GM12878 (cell line): ENCODE measurements around the gene PLXNC1. TPM values are rescaled to one million over a fixed set of nuclear protein-coding genes. Genes with fewer than 3 reads are reported as not detected.

Experiments
- ATAC-seq: fragments of 200-7000 bp; cut with Tn5 transposase; 3 replicates; pipeline ENCODE4 v1.9.1; 2020; ENCODE audit warnings: mild to moderate bottlenecking, moderate library complexity
- BruUV-seq: library from RNA; stranded (reverse); fragments of 400-500 nt; replicated peaks from 2 replicates; lab custom pipeline; 2021; lab: Mats Ljungman, UMichigan
- CTCF ChIA-PET: fragments of 300-600 bp; sonication (Branson Sonifier 250); formaldehyde crosslinking; extraction: SDS; loops from one replicate; lab custom pipeline; 2021; ENCODE audit warnings: inconsistent platforms; lab: Yijun Ruan, JAX
- POLR2A ChIA-PET: fragments of 350-600 bp; formaldehyde crosslinking; extraction: SDS; loops from one replicate; lab custom pipeline; 2021; ENCODE audit warnings: inconsistent platforms; lab: Charles Lee
- RAD21 ChIA-PET: fragments of 300-600 bp; sonication (Branson Sonifier 250); formaldehyde crosslinking; loops from one replicate; lab custom pipeline; 2023; ENCODE audit warnings: antibody characterized with exemption; ENCODE audit not compliant: unreplicated experiment; lab: Charles Lee
- SMC1A ChIA-PET: fragments of 300-600 bp; sonication (Branson Sonifier 250); formaldehyde crosslinking; loops from one replicate; lab custom pipeline; 2023; ENCODE audit not compliant: unreplicated experiment, uncharacterized antibody; lab: Charles Lee
- DNase-seq: peaks from one replicate; pipeline ENCODE4 v3.0.0-alpha.2; 2011; ENCODE audit warnings: low read depth, low spot score
- FAIRE-seq: peaks from 3 replicates; lab custom pipeline; 2011; peaks lifted over from hg19 to GRCh38; lab: Jason Lieb, UNC
- H2AFZ ChIP-seq: 2 replicates; pipeline ENCODE4 v1.6.0; 2011; ENCODE audit warnings: low read depth, low read length, control low read depth; ENCODE audit not compliant: control insufficient read depth
- H3K27ac ChIP-seq: 2 replicates; pipeline ENCODE4 v1.5.1; 2011; ENCODE audit warnings: control low read depth; ENCODE audit not compliant: control insufficient read depth, insufficient read depth
- H3K27me3 ChIP-seq, 2 experiments: replicated peaks in 1 of 2; 2 replicates each; pipeline versions ENCODE4 v1.6.0 to v1.6.1; 2011; ENCODE audit warnings: low read length in 1 of 2; ENCODE audit not compliant: control insufficient read depth in 2 of 2, insufficient read depth in 2 of 2
- H3K36me3 ChIP-seq, 2 experiments: 2 replicates each; pipeline ENCODE4 v1.5.1; 2011; ENCODE audit warnings: low read length in 1 of 2; ENCODE audit not compliant: control insufficient read depth in 2 of 2, insufficient read depth in 2 of 2
- H3K4me1 ChIP-seq: 2 replicates; pipeline ENCODE4 v1.6.1; 2011; ENCODE audit warnings: mild to moderate bottlenecking, low read length, moderate library complexity, mixed read lengths; ENCODE audit not compliant: control insufficient read depth, insufficient read depth
- H3K4me2 ChIP-seq: 2 replicates; pipeline ENCODE4 v1.6.0; 2011; ENCODE audit warnings: control low read depth; ENCODE audit not compliant: control insufficient read depth, insufficient read depth
- H3K4me3 ChIP-seq: fragments of 200-600 bp; sonication (generic); 2 replicates; pipeline ENCODE4 v1.5.1; 2016
- H3K79me2 ChIP-seq: 2 replicates; pipeline ENCODE4 v1.6.0; 2011; ENCODE audit warnings: low read length; ENCODE audit not compliant: control insufficient read depth, insufficient read depth
- H3K9ac ChIP-seq: 2 replicates; pipeline ENCODE4 v1.8.0; 2011; ENCODE audit warnings: low read length, control low read depth, mixed read lengths; ENCODE audit not compliant: control insufficient read depth, insufficient read depth
- H3K9me3 ChIP-seq: replicated peaks from 3 replicates; pipeline ENCODE4 v1.5.1; 2011; ENCODE audit warnings: mild to moderate bottlenecking, low read length; ENCODE audit not compliant: control insufficient read depth, insufficient read depth
- H4K20me1 ChIP-seq: 2 replicates; pipeline ENCODE4 v1.6.0; 2011; ENCODE audit not compliant: control insufficient read depth, insufficient read depth
- BACH1 ChIP-seq: fragments of 450-650 bp; IDR thresholded peaks from 2 replicates; pipeline ENCODE4 v1.6.1; 2017; ENCODE audit warnings: mild to moderate bottlenecking, borderline replicate concordance
- CBX5 ChIP-seq: sonication (generic); IDR thresholded peaks from 2 replicates; pipeline ENCODE4 v1.6.1; 2016; ENCODE audit warnings: low read depth, moderate library complexity, mild to moderate bottlenecking, inconsistent platforms
- FOS ChIP-seq: IDR thresholded peaks from 3 replicates; pipeline ENCODE4 v1.6.1; 2011; ENCODE audit warnings: borderline replicate concordance; ENCODE audit not compliant: insufficient read length; ENCODE audit errors: extremely low read depth
- IKZF2 ChIP-seq, 2 experiments: fragments of 450-650 bp; IDR thresholded peaks; 2 replicates each; pipeline ENCODE4 v1.6.1; 2017; ENCODE audit warnings: mild to moderate bottlenecking in 2 of 2, moderate library complexity in 2 of 2
- JUND ChIP-seq: IDR thresholded peaks from 2 replicates; pipeline ENCODE4 v1.6.1; 2012; ENCODE audit warnings: low read depth, mild to moderate bottlenecking, low read length, improper control_type of control experiment, moderate library complexity
- KDM1A ChIP-seq: fragments of 200-600 bp; sonication (generic); IDR thresholded peaks from 2 replicates; pipeline ENCODE4 v1.6.1; 2016; ENCODE audit warnings: borderline replicate concordance
- POLR2AphosphoS2 ChIP-seq: IDR thresholded peaks from 2 replicates; pipeline ENCODE4 v1.6.1; 2011; ENCODE audit warnings: low read depth, mild to moderate bottlenecking, low read length, improper control_type of control experiment, moderate library complexity
- POLR2AphosphoS5 ChIP-seq: IDR thresholded peaks from 2 replicates; pipeline ENCODE4 v1.6.1; 2011; ENCODE audit warnings: mild to moderate bottlenecking, low read length, inconsistent platforms
- RAD51 ChIP-seq: fragments of 450-650 bp; IDR thresholded peaks from 2 replicates; pipeline ENCODE4 v1.6.1; 2016; ENCODE audit warnings: moderate library complexity, mild to moderate bottlenecking, inconsistent platforms
- SMC3 ChIP-seq: IDR thresholded peaks from 2 replicates; pipeline ENCODE4 v1.6.1; 2011; ENCODE audit warnings: low read length, improper control_type of control experiment, borderline replicate concordance
- ZNF384 ChIP-seq: IDR thresholded peaks from 2 replicates; pipeline ENCODE4 v1.6.1; 2012; ENCODE audit warnings: low read depth, mild to moderate bottlenecking, low read length, improper control_type of control experiment, borderline replicate concordance
- WGBS: methylation state at CpG from one replicate; pipeline ENCODE4 v1.1.6; 2016; ENCODE audit warnings: low lambda C conversion rate; ENCODE audit not compliant: insufficient replicate concordance, insufficient coverage; ENCODE audit errors: missing lambda C conversion rate; 5-methylcytosine and 5-hydroxymethylcytosine counted together
- in situ Hi-C: fragments of 300-500 bp; cut with MboI; formaldehyde crosslinking; loops from 9 replicates; pipeline ENCODE4 v1.14.3; 2018; ENCODE audit warnings: mixed read lengths
- intact Hi-C: fragments of 100-400 bp; cut with micrococcal nuclease; formaldehyde crosslinking; loops from one replicate; pipeline ENCODE4 v1.14.2; 2022; ENCODE audit not compliant: unreplicated experiment
- polyA plus RNA-seq, 11 experiments: library from polyadenylated mRNA; depleted of rRNA in 4 of 11; unstranded in 6 of 11; stranded (reverse) in 5 of 11; fragments of >200 nt; fragmentation: Nextera tagmentation in 4 of 11; fragmentation: Illumina TruSeq in 1 of 11; extraction: Ambion mirVana in 4 of 11; extraction: Trizol in 1 of 11; gene quantifications; 1 replicate in 1 of 11; 2 replicates in 10 of 11; pipeline versions ENCODE4 v1.2.1 to v1.2.3, GENCODE V29; 2011 to 2016; ENCODE audit warnings: inconsistent platforms in 2 of 11, missing spikeins in 2 of 11, low read depth in 1 of 11
- total RNA-seq, 4 experiments: library from RNA; depleted of rRNA in 3 of 4; stranded (reverse); fragments of >200 nt in 3 of 4; fragmentation: Illumina TruSeq in 1 of 4; extraction: Trizol in 1 of 4; gene quantifications; 2 replicates each; pipeline versions ENCODE4 v1.2.1 to v1.2.3, GENCODE V29; 2013 to 2021
- TF ChIP-seq, protein P1 (sequence below): fragments of 450-650 bp; IDR thresholded peaks from 2 replicates; pipeline ENCODE4 v1.6.1; 2017; ENCODE audit warnings: mild to moderate bottlenecking, low read depth, inconsistent platforms; ENCODE audit not compliant: poor library complexity, severe bottlenecking
- TF ChIP-seq, protein P2 (sequence below): IDR thresholded peaks from 2 replicates; pipeline ENCODE4 v1.6.1; 2012; ENCODE audit warnings: mild to moderate bottlenecking, low read depth, low read length

Gene PLXNC1
- total and polyA plus RNA-seq, 10 of the 15 experiments (the other 5 are each of a cell fraction or from before 2014, with no cell fraction given) = 5.2 to 41.2 (median 24.6) TPM

DNA sequence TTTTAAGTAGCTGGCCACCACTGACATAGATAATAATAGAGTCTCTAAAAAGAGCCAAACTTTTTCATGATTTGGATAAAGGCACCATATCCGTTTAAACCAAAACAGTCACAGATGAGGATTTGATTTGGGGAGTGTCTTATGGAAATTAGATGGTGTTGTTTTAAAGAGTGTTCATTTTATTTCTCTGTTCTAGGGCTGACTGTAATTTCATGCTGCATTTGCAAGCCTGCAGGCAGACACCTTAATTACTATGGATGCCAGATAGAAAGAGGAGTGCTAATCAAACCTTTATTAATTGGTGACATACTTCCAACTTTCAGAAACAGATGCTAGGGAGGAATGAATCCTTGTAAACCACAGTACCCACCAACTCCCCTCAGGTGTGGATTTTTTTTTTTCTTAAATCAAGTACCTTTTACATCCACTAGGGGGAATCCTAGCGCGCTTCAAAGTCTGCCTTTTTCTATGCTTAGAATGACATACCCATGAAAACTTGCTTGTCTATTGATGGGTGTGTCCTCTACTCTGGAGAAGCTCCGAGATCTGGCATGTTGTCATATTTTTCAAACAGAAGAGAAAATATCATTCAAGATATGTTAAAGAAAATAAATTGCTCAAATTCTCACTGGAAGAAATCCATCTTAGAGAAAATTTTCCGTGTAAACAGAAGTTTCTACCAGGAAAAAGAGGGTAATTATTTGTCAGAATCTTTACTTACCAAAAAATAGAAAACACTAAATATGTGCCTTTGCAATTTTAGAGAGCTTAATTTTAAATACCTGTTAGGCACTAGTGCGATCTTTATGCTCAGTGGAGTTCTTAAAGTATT, 14.2 kb upstream of the PLXNC1 start:
- Histone ChIP-seq H2AFZ (no peak overlapping the region), H3K79me2 (no peaks in the 10 kb centered on the region), H3K27ac (no peak overlapping the region), H3K4me2 (no peak overlapping the region), H3K4me3 (no peak overlapping the region), H3K9me3 (no peaks in the 10 kb centered on the region), H3K36me3 (no peaks in the 10 kb centered on the region), H3K4me1 (no peaks in the 10 kb centered on the region; the same call in 1 of the 2 replicates), H4K20me1 (no peaks in the 10 kb centered on the region), H3K27me3 (no peaks in the 10 kb centered on the region), H3K9ac (no peak overlapping the region)
- DNase-seq (no peak), FAIRE-seq (peak; percentile 81), ATAC-seq (peak; percentile 97)
- in situ Hi-C loops (no loop called here), intact Hi-C loops (loop anchor here (1.0 kb wide), 1 partner anchor 399 kb away; no protein-coding TSS in a partner anchor)
- WGBS = 33% methylated on average over 6 of the region's 6 CpGs
- BruUV-seq = no TSS peak
- SMC1A ChIA-PET = interaction anchor here (0.5 to 3.7 kb wide), 35 partner anchors 8 to 741 kb away, joined by 3 to 35 read pairs (median 4); no protein-coding TSS in a partner anchor
- RAD21 ChIA-PET = interaction anchor here (0.7 to 2.8 kb wide), 25 partner anchors 9 to 1400 kb away, joined by 3 to 24 read pairs (median 5); no protein-coding TSS in a partner anchor
- POLR2A ChIA-PET = interaction anchor here (0.7 to 0.8 kb wide), 2 partner anchors 10 to 282 kb away, joined by 3 read pairs; no protein-coding TSS in a partner anchor
- CTCF ChIA-PET = interaction anchor here (0.5 to 3.9 kb wide), 39 partner anchors 9 to 741 kb away, joined by 3 to 51 read pairs (median 4); no protein-coding TSS in a partner anchor
- TF ChIP-seq IKZF2 (IDR thresholded peaks at IDR 0.05) (no peak), JUND (no peak), CBX5 (no peak), FOS (no peak), POLR2AphosphoS2 (no peak), KDM1A (no peak), ZNF384 (peak; percentile 90), POLR2AphosphoS5 (no peak), BACH1 (no peak), RAD51 (no peak), SMC3 (peak; percentile 94)
- TF ChIP-seq, protein P1, sequence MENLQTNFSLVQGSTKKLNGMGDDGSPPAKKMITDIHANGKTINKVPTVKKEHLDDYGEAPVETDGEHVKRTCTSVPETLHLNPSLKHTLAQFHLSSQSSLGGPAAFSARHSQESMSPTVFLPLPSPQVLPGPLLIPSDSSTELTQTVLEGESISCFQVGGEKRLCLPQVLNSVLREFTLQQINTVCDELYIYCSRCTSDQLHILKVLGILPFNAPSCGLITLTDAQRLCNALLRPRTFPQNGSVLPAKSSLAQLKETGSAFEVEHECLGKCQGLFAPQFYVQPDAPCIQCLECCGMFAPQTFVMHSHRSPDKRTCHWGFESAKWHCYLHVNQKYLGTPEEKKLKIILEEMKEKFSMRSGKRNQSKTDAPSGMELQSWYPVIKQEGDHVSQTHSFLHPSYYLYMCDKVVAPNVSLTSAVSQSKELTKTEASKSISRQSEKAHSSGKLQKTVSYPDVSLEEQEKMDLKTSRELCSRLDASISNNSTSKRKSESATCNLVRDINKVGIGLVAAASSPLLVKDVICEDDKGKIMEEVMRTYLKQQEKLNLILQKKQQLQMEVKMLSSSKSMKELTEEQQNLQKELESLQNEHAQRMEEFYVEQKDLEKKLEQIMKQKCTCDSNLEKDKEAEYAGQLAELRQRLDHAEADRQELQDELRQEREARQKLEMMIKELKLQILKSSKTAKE = no peak
- TF ChIP-seq, protein P2, sequence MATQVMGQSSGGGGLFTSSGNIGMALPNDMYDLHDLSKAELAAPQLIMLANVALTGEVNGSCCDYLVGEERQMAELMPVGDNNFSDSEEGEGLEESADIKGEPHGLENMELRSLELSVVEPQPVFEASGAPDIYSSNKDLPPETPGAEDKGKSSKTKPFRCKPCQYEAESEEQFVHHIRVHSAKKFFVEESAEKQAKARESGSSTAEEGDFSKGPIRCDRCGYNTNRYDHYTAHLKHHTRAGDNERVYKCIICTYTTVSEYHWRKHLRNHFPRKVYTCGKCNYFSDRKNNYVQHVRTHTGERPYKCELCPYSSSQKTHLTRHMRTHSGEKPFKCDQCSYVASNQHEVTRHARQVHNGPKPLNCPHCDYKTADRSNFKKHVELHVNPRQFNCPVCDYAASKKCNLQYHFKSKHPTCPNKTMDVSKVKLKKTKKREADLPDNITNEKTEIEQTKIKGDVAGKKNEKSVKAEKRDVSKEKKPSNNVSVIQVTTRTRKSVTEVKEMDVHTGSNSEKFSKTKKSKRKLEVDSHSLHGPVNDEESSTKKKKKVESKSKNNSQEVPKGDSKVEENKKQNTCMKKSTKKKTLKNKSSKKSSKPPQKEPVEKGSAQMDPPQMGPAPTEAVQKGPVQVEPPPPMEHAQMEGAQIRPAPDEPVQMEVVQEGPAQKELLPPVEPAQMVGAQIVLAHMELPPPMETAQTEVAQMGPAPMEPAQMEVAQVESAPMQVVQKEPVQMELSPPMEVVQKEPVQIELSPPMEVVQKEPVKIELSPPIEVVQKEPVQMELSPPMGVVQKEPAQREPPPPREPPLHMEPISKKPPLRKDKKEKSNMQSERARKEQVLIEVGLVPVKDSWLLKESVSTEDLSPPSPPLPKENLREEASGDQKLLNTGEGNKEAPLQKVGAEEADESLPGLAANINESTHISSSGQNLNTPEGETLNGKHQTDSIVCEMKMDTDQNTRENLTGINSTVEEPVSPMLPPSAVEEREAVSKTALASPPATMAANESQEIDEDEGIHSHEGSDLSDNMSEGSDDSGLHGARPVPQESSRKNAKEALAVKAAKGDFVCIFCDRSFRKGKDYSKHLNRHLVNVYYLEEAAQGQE = no peak
